ENCODE data around the gene ST8SIA1. TPM values are rescaled to one million over a fixed set of nuclear protein-coding genes. Genes with fewer than 3 reads are reported as not detected.

ST8SIA1 gene
- total RNA-seq, 1 experiment from 2014 or later = not detected

DNA sequence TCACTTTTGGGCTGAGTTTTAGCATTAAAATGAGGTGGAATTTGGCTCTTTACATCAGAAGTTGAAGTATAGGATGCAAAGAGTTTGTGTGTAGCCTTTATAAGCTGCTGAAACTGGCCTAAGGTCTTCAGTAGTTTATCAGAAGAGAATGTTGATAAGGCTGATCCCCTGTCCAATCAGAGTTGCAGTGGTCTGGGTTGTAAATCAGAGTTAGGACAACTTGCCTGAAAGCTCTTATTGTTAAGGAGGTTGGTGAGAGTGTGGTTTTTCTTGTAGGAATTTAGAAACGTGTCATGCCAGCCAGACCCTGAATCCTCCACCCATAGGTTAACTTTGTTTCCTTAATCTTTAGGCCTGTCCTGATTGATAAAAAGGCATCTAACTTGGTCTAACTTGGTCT lies 143.5 kb downstream of the ST8SIA1 start:
- DNase-seq = no peak
- peaks cover 2% of the 10 kb centered on the region in 2 experiments; a peak in 2 of 4 replicates for H3K4me1 Mint-ChIP-seq
- Histone ChIP-seq H3K4me1 (ENCODE audit: insufficient read depth, low read length) (no peaks in the 10 kb centered on the region), H3T11ph (ENCODE audit: low read length) (no peak overlapping the region), H3K4ac (ENCODE audit: low read depth, low read length) (no peak overlapping the region), H4K5ac (ENCODE audit: insufficient read length, low read depth, low read length) (no peak overlapping the region), H3K14ac (ENCODE audit: insufficient read depth, low read length) (no peak overlapping the region), H3K23ac (ENCODE audit: insufficient read length, low read depth, low read length) (no peak overlapping the region), H2BK5ac (ENCODE audit: insufficient read length, low read length) (no peak overlapping the region), H3K9me3 (ENCODE audit: control insufficient read depth, low read depth, low read length) (no peaks in the 10 kb centered on the region), H3K4me2 (ENCODE audit: insufficient read depth, insufficient read length, low read length) (no peak overlapping the region), H3K56ac (ENCODE audit: insufficient read length, low read depth, low read length) (no peak overlapping the region), H4K8ac (replicated peaks; ENCODE audit: insufficient read length, low read depth, low read length) (no peak overlapping the region), H4K91ac (ENCODE audit: insufficient read length, low read depth, low read length) (no peak overlapping the region), H3K23me2 (ENCODE audit: insufficient read length, low read depth, low read length, poor library complexity, severe bottlenecking) (no peaks in the 10 kb centered on the region), H2AFZ (ENCODE audit: low read length) (no peak overlapping the region), H2BK120ac (ENCODE audit: low read depth, low read length, poor library complexity, severe bottlenecking) (no peak overlapping the region), H3K79me1 (ENCODE audit: insufficient read depth, low read depth, low read length, poor library complexity, severe bottlenecking) (no peaks in the 10 kb centered on the region), H2BK15ac (ENCODE audit: low read depth, low read length) (no peak overlapping the region), H3K27ac (ENCODE audit: insufficient read length, low read depth, low read length) (no peak overlapping the region), H3K18ac (ENCODE audit: insufficient read length, low read depth, low read length) (no peak overlapping the region), H3K9ac (ENCODE audit: extremely low read depth, insufficient read length, low read length) (no peak overlapping the region), H2BK12ac (ENCODE audit: insufficient read length, low read depth, low read length) (no peak overlapping the region), H4K20me1 (ENCODE audit: control insufficient read depth, insufficient read depth, insufficient read length) (no peaks in the 10 kb centered on the region), H2BK20ac (ENCODE audit: low read depth, low read length, poor library complexity, severe bottlenecking) (no peak overlapping the region), H2AK5ac (ENCODE audit: insufficient read length, low read length) (no peak overlapping the region), H3K79me2 (ENCODE audit: insufficient read depth, low read length) (no peaks in the 10 kb centered on the region), H3K27me3 (ENCODE audit: insufficient read depth, low read length) (no peaks in the 10 kb centered on the region)
- H3K27me3 Mint-ChIP-seq (ENCODE audit: low read depth) = no peaks in the 10 kb centered on the region
- H3K36me3 Mint-ChIP-seq (ENCODE audit: insufficient read depth in 1 of 3, low read depth in 3 of 3) = no peaks in the 10 kb centered on the region
- TF ChIP-seq, protein P1, sequence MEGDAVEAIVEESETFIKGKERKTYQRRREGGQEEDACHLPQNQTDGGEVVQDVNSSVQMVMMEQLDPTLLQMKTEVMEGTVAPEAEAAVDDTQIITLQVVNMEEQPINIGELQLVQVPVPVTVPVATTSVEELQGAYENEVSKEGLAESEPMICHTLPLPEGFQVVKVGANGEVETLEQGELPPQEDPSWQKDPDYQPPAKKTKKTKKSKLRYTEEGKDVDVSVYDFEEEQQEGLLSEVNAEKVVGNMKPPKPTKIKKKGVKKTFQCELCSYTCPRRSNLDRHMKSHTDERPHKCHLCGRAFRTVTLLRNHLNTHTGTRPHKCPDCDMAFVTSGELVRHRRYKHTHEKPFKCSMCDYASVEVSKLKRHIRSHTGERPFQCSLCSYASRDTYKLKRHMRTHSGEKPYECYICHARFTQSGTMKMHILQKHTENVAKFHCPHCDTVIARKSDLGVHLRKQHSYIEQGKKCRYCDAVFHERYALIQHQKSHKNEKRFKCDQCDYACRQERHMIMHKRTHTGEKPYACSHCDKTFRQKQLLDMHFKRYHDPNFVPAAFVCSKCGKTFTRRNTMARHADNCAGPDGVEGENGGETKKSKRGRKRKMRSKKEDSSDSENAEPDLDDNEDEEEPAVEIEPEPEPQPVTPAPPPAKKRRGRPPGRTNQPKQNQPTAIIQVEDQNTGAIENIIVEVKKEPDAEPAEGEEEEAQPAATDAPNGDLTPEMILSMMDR (conservative IDR thresholded peaks at IDR 0.05) = no peak
- no peak overlapping the region; a peak in 1 of 7 replicates for H3K27ac Mint-ChIP-seq
- WGBS (ENCODE audit: extremely low coverage, insufficient read length, low lambda C conversion rate) = no CpG with 5 or more reads among the region's 1 CpG
- H3K4me3 Mint-ChIP-seq = no peak overlapping the region
- no peaks in the 10 kb centered on the region for H3K9me3 Mint-ChIP-seq
